ENCODE results near the gene PSMG3.

- TF ChIP-seq, protein P1, sequence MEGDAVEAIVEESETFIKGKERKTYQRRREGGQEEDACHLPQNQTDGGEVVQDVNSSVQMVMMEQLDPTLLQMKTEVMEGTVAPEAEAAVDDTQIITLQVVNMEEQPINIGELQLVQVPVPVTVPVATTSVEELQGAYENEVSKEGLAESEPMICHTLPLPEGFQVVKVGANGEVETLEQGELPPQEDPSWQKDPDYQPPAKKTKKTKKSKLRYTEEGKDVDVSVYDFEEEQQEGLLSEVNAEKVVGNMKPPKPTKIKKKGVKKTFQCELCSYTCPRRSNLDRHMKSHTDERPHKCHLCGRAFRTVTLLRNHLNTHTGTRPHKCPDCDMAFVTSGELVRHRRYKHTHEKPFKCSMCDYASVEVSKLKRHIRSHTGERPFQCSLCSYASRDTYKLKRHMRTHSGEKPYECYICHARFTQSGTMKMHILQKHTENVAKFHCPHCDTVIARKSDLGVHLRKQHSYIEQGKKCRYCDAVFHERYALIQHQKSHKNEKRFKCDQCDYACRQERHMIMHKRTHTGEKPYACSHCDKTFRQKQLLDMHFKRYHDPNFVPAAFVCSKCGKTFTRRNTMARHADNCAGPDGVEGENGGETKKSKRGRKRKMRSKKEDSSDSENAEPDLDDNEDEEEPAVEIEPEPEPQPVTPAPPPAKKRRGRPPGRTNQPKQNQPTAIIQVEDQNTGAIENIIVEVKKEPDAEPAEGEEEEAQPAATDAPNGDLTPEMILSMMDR (optimal IDR thresholded peaks at IDR 0.05 in 1 of 3, IDR thresholded peaks at IDR 0.05 in 1 of 3, conservative IDR thresholded peaks at IDR 0.05 in 1 of 3; ENCODE audit: extremely low read depth in 1 of 3, insufficient read depth in 2 of 3, low read length in 3 of 3), result no peak
- TF ChIP-seq EZH2 (IDR thresholded peaks at IDR 0.05; ENCODE audit: low read length), result peak; percentile 6
These were observed 21.6 kb upstream of the PSMG3 start for GRCh38 chr7:1591396-1591795.
